ENCODE measurements around the gene GLT1D1.

DNA sequence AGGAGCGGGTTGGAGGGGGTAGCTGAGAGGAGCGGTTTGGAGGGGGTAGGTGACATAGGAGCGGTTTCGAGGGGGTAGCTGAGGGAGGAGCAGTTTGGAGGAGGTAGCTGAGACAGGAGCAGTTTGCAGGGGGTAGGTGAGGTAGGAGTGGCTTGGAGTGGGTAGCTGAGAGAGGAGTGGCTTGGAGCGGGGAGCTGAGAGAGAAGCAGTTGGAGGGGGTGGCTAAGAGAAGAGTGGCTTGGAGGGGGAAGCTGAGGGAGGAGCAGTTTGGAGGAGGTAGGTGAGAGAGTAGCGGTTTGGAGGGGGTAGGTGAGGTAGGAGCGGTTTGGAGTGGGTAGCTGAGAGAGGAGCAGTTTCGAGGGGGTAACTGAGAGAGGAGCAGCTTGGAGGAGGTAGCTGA is 152.1 kb downstream of the GLT1D1 start:
- TF ChIP-seq ZFX (IDR thresholded peaks at IDR 0.05; ENCODE audit: borderline replicate concordance), result no peak
- TF ChIP-seq, protein P1, sequence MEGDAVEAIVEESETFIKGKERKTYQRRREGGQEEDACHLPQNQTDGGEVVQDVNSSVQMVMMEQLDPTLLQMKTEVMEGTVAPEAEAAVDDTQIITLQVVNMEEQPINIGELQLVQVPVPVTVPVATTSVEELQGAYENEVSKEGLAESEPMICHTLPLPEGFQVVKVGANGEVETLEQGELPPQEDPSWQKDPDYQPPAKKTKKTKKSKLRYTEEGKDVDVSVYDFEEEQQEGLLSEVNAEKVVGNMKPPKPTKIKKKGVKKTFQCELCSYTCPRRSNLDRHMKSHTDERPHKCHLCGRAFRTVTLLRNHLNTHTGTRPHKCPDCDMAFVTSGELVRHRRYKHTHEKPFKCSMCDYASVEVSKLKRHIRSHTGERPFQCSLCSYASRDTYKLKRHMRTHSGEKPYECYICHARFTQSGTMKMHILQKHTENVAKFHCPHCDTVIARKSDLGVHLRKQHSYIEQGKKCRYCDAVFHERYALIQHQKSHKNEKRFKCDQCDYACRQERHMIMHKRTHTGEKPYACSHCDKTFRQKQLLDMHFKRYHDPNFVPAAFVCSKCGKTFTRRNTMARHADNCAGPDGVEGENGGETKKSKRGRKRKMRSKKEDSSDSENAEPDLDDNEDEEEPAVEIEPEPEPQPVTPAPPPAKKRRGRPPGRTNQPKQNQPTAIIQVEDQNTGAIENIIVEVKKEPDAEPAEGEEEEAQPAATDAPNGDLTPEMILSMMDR (IDR thresholded peaks at IDR 0.05), result no peak
